Mesothelial cell of epicardium (in vitro differentiated cells): ENCODE data around the gene CACNA1C. TPM values are rescaled to one million over a fixed set of nuclear protein-coding genes. Genes with fewer than 3 reads are reported as not detected.

Experiments
- DNase-seq, 2 experiments: peaks; one replicate each; pipeline ENCODE4 v3.0.0; 2021; ENCODE audit warnings: low spot score in 2 of 2; ENCODE audit not compliant: unreplicated experiment in 2 of 2
- H3K27ac Mint-ChIP-seq: 2 replicates; pipeline ENCODE4 v1.8.0; 2021; ENCODE audit warnings: mixed read lengths
- H3K27me3 Mint-ChIP-seq: 2 replicates; pipeline ENCODE4 v1.8.0; 2021; ENCODE audit warnings: low read depth, mixed read lengths
- H3K36me3 Mint-ChIP-seq: 2 replicates; pipeline ENCODE4 v1.8.0; 2021; ENCODE audit warnings: mixed read lengths
- H3K4me1 Mint-ChIP-seq: 2 replicates; pipeline ENCODE4 v1.8.0; 2021; ENCODE audit warnings: mixed read lengths
- H3K4me3 Mint-ChIP-seq: 2 replicates; pipeline ENCODE4 v1.8.0; 2021; ENCODE audit warnings: mild to moderate bottlenecking, moderate library complexity, mixed read lengths
- H3K9me3 Mint-ChIP-seq: 2 replicates; pipeline ENCODE4 v1.8.0; 2021; ENCODE audit warnings: mixed read lengths
- total RNA-seq: library from RNA; stranded (reverse); gene quantifications from 3 replicates; pipeline ENCODE4 v1.2.1, GENCODE V29; 2021
- TF ChIP-seq, protein P1 (sequence below): fragments of 200-600 bp; sonication (generic); IDR thresholded peaks from one replicate; pipeline ENCODE4 v1.5.0; 2021; ENCODE audit warnings: antibody characterized with exemption; ENCODE audit not compliant: unreplicated experiment

CACNA1C gene
- total RNA-seq, 1 donor from 2014 or later = 33.6 TPM

- H3K4me1 Mint-ChIP-seq = peaks cover 16% of the 10 kb centered on the region
- no peak for DNase-seq
- no peaks in the 10 kb centered on the region for H3K27me3 Mint-ChIP-seq
These were observed 40.9 kb upstream of the CACNA1C start for GRCh38 chr12:2011643-2012607.

DNA sequence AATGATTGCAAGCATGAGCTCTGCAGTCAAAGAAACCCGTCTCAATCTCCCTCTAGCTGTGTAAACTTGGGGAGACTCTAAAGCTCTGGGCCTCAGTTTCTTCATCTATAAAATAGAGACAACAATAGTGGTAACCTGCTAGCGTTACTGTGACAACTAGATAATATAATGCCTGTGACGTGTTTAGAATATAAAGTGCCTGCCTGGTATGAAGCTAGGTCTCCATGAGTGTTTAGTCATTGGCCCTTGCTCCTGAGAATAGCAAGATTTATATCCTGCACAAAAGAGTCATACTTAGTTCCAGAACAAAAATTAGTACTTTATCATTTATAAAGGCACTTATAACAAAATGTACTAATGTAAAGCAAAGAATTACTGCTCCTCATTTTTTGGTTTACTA, 39.7 kb upstream of the CACNA1C start:
- TF ChIP-seq, protein P1, sequence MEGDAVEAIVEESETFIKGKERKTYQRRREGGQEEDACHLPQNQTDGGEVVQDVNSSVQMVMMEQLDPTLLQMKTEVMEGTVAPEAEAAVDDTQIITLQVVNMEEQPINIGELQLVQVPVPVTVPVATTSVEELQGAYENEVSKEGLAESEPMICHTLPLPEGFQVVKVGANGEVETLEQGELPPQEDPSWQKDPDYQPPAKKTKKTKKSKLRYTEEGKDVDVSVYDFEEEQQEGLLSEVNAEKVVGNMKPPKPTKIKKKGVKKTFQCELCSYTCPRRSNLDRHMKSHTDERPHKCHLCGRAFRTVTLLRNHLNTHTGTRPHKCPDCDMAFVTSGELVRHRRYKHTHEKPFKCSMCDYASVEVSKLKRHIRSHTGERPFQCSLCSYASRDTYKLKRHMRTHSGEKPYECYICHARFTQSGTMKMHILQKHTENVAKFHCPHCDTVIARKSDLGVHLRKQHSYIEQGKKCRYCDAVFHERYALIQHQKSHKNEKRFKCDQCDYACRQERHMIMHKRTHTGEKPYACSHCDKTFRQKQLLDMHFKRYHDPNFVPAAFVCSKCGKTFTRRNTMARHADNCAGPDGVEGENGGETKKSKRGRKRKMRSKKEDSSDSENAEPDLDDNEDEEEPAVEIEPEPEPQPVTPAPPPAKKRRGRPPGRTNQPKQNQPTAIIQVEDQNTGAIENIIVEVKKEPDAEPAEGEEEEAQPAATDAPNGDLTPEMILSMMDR = no peak
- Mint-ChIP-seq H3K4me3 (no peak overlapping the region), H3K36me3 (no peaks in the 10 kb centered on the region), H3K9me3 (no peaks in the 10 kb centered on the region), H3K4me1 (peaks cover 26% of the 10 kb centered on the region), H3K27ac (no peak overlapping the region), H3K27me3 (no peaks in the 10 kb centered on the region)
- no peak for DNase-seq

More at GRCh38 chr12:2011643-2012607, 40.9 kb upstream of the CACNA1C start:
- no peaks in the 10 kb centered on the region for H3K9me3 Mint-ChIP-seq
- no peak overlapping the region for H3K4me3 Mint-ChIP-seq
- no peaks in the 10 kb centered on the region for H3K36me3 Mint-ChIP-seq
- H3K27ac Mint-ChIP-seq = no peak overlapping the region
- TF ChIP-seq, protein P1 = no peak

GRCh38 chr12:2013527-2014223, 39.1 kb upstream of the CACNA1C start:
- Mint-ChIP-seq H3K4me1 (peaks cover 28% of the 10 kb centered on the region), H3K27ac (peak overlapping the region; percentile 66), H3K27me3 (no peaks in the 10 kb centered on the region), H3K9me3 (no peaks in the 10 kb centered on the region), H3K4me3 (no peak overlapping the region), H3K36me3 (no peaks in the 10 kb centered on the region)
- TF ChIP-seq, protein P1 = no peak
- no peak for DNase-seq

DNA sequence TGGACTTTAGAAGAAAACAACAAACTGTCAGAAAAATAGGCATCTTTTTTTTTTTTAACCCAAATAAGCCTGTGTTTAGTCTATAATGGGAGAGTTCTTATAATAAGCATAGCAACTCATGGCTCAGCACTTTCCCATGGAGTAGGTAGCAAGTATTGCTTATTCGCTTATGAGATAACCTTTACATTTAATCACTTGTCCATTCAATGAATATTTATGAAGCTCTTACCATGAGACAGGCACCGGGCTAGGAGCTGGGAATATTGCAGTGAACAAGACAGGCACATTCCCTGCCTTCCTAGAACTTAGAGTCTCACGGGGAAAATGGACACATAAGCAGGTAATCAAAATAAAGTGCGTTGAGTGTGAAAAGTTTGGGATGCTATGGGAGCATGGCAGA, 38.6 kb upstream of the CACNA1C start:
- Mint-ChIP-seq H3K27me3 (no peaks in the 10 kb centered on the region), H3K4me1 (peaks cover 28% of the 10 kb centered on the region), H3K4me3 (no peak overlapping the region), H3K27ac (no peak overlapping the region), H3K9me3 (no peaks in the 10 kb centered on the region), H3K36me3 (no peaks in the 10 kb centered on the region)
- no peak for DNase-seq
- TF ChIP-seq, protein P1 = no peak

- Mint-ChIP-seq H3K27ac (no peak overlapping the region), H3K9me3 (no peaks in the 10 kb centered on the region), H3K27me3 (peaks cover 3% of the 10 kb centered on the region), H3K36me3 (no peaks in the 10 kb centered on the region), H3K4me3 (no peak overlapping the region), H3K4me1 (peaks cover 24% of the 10 kb centered on the region)
- no peak for DNase-seq
- TF ChIP-seq, protein P1 = no peak
These were observed 35.8 kb upstream of the CACNA1C start for GRCh38 chr12:2016862-2017545.
